Ramos (cell line): ENCODE data around the gene CETN2.
"Not testable (repeated sequence)": the region's sequence is repeated elsewhere in the genome, so short reads cannot be mapped to it uniquely, and the experiment has no call there.

Experiments used
- in situ Hi-C: fragments of 300-500 bp; cut with MboI; formaldehyde crosslinking; loops from one replicate; pipeline ENCODE4 v1.14.3; 2022; ENCODE audit warnings: low sequenced_read_pairs; ENCODE audit not compliant: unreplicated experiment

Gene CETN2

GRCh38 chrX:152833378-152833777 lies 2.8 kb upstream of the CETN2 start:
- in situ Hi-C loops: no loop called here

DNA sequence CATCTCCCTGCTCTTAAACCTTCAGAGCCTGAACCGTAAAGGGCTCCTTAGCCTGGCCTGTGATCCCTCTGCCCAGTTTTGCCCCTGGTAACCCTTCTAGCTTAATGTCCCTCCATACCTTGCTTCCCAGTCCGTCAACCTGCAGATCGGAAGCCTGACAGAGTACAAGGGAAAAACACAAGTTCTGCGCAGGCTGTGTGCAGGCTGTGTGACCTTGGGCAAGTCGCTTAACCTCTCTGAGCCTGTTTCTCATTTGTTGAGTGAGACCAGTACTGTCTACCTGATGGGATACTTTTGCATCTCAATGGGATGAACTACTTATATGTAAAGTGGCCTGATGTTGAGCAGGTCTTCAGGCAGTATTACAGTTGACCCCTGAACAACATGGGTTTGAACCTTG lies 2.0 kb upstream of the CETN2 start:
- in situ Hi-C loops: no loop called here

DNA sequence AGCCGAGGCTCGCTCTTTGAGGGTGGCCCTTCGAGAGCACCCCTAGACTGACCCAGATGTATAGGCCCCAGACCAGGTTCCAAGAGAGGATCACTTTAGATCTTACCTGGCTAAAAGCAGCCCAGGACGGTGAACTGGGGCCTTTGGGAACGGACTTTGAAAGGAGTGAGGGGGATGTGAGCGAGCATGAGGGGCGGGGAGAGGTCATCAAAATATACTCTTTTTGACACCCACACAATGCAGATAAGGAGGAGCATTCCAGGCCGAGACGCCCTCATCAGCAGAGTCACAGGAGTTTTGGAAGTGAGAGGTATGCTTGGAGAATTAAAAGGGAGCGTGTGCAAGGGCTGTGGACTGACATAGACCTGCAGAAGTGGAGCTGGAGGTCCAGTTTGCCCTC lies 834 bp upstream of the CETN2 start:
- in situ Hi-C loops: no loop called here

DNA sequence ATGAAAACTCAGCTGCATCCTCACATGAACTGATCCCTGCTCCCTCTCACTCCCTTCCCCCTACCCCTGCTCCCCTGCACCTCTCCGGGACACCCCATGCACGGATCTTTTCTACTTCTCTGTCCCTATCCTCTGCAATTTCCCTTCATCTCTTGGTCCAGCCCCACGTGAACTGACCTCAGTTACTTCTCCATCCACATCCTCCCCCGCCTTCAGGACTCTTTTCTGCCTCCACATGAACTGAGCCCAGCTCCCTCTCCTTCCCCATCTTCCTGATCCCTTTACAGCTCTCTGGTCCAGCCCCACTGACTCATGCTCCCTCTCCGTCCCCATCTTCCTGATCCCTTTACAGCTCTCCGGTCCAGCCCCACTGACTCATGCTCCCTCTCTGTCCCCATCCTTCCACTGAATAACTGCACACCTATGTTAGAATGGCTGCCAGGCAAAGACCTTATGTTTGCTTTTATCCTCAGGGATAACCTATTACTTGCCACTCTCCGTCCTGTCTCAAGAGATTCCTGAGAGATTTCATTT lies 5.6 kb downstream of the CETN2 start:
- in situ Hi-C loops: no loop called here

DNA sequence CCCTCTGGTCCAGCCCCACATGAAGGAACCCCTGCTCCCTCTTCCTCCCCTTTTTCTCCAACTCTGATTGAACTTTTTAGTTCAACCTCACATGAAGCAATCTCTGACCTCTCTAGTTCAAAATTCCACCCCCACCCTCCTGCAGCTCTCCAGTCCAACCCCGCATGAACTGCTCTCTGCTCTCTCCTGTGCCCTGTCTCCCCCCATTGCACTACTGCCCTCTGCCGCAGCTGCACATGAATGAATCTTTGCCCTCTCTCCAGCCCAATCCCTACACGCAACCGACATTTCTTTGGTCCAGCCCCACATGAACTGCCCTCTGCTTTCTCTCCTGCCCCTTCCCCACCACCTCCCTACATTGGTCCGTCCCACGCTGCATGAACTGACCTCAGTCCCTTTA lies 6.9 kb downstream of the CETN2 start:
- in situ Hi-C loops: no loop called here

DNA sequence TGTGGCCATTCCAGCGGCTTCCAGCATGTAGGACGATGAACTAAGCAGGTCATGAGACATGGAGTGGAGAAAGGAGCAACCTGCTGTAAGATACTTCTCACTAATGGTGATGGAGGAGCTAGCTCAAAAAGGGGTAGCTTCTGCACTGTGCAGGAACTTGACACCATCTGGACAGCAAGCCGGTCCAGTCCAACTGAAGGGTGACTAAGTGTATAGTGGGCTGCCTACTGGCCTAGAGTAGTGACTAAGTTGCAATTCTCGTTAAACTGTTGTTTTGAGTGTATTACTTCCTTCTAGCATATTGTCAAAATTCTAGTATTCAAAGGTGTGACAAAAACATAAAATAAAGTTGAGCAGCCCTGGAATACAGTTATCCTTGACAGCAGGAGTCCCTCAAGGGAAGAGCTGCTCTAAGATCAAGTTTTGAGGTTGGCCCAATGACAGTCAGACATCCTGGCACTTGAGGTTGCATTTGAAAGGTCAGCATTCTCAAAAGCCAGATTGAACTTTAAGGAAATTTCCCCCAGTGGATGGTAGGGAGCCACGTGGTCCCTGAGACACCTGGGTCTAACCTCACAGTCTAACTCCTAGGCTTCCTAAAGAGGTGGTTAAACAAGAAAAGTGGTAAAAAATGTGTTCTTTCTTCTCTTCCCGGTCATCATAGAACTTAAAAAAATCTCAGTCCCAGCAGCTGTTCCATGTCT lies 8.0 kb downstream of the CETN2 start:
- in situ Hi-C loops: no loop called here

DNA sequence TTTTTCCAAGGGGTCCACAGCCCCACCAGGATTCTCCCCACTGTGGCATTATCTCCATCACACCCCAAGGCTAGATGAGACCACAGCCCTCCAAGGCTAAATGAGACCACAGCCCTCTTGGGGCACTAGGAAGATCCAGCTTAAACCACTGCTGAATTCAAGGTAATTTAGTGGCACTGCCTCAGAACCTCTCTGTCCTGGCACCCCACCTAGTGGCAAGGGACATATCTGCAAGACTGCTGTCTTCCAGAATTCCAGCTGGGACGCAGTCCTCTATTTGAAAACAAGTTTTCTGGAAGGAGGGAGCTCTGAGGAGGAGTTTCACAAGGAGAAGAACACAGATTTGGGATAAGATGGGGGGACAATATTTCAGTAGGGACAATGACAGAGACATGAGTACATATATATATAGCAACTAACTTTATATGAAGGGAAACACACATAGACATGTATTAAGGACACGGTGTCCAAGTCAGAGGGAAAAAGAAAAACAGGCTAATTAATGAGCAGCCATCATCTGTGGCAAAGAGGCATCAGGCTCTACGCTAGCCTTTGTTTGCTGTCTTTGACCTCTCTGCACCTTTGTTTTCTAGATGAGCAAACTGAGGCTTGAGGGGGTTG lies 9.3 kb downstream of the CETN2 start:
- in situ Hi-C loops: no loop called here

GRCh38 chrX:152819732-152820131 lies 10.8 kb downstream of the CETN2 start:
- in situ Hi-C loops: no loop called here

DNA sequence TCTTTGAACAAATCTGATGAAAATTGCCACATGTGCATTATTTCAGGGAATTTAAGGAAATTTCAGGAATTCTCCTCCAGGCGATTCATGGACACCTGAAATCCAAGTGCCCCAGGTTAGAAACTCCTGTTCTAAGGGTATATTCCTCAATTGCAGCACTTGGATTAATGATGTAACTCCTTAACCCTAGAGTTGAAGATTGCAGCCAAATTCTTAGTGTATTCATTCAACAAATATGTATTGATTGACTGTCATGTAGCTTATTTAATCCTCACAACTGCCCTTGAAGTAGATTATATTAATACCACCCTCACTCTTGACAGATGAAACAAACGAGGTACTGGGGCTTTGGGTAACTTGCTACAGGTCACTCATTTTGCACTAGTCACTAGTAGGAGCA lies 11.3 kb downstream of the CETN2 start:
- in situ Hi-C loops: no loop called here

- in situ Hi-C loops: no loop called here
These were observed 12.2 kb downstream of the CETN2 start for GRCh38 chrX:152818356-152818755.

DNA sequence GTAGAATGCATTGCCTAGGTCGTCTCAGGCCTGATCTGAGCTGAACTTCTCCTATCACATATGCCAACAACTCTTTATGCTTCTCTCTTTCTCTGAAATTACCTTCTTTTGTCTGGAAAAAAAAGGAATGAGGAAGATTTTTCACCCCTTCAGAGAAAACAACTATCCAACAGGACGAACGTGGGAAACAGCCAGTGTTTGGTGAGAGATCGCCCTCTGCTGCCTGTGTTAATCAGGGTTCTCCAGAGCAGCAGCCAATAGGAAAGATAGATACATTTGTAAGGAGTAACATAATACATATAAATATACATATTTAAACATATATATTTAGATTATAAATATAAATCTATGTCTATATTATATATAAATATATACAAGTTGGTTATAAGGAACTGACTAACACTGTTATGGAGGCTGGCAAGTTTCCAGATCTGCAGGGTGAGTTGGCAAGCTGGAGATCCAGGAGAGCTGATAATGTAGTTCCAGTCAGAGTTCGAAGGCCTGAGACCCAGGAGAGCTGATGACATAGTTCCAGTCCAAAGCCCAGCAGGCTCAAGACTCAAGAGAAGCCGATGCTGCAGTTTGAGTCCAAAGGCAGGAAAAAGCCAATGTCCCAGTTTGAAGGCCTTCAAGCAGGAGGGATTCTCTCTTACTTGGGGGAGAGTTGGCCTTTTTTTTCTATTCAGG lies 13.3 kb downstream of the CETN2 start:
- in situ Hi-C loops: no loop called here

DNA sequence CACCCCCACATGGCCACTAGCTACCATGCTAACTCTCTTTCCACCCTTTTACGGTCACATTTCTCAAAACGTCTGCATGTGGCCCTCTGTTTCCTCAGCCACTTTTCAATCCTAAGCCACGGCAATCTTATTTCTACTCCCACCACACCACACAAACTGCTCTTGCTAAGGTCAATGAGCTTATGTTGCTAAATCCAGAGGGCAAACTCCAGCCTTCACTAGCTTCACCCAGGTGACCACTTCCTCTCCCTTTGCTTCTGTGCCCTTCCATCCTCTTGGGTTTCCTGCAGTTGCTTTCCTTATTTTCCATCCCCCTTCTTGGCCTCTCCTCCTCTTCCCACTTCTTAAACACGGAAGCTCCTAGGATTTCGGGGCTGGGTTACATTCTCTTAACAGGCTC lies 16.5 kb downstream of the CETN2 start:
- in situ Hi-C loops: no loop called here

- in situ Hi-C loops: no loop called here
These were observed 17.4 kb downstream of the CETN2 start for GRCh38 chrX:152813206-152813605.

- in situ Hi-C loops: no loop called here
These were observed 20.2 kb downstream of the CETN2 start for GRCh38 chrX:152810403-152810802.

GRCh38 chrX:152806035-152806434 lies 24.5 kb downstream of the CETN2 start:
- in situ Hi-C loops: no loop called here

- in situ Hi-C loops: no loop called here
These were observed 31.6 kb downstream of the CETN2 start for GRCh38 chrX:152798945-152799344.

- in situ Hi-C loops: not testable (repeated sequence)
These were observed 43.5 kb downstream of the CETN2 start for GRCh38 chrX:152787062-152787461.
